HEK293T (cell line): Measurements from ENCODE around the gene RPLP2.

Experiments used
- CTCF ChIA-PET: fragments of 350-600 bp; formaldehyde crosslinking; extraction: SDS; loops from one replicate; lab custom pipeline; 2021; ENCODE audit warnings: antibody characterized with exemption, inconsistent platforms; lab: Yijun Ruan, JAX
- POLR2A ChIA-PET: fragments of 350-600 bp; formaldehyde crosslinking; extraction: SDS; loops from one replicate; lab custom pipeline; 2020; ENCODE audit warnings: antibody characterized with exemption, inconsistent platforms; lab: Yijun Ruan, JAX
- DNase-seq: peaks from one replicate; pipeline ENCODE4 v3.0.0; 2012; ENCODE audit warnings: mixed read lengths; ENCODE audit errors: extremely low spot score
- ARNT ChIP-seq: fragments of 450-650 bp; IDR thresholded peaks from 2 replicates; pipeline ENCODE4 v1.6.1; 2017; ENCODE audit warnings: mild to moderate bottlenecking
- BHLHE40 ChIP-seq: fragments of 450-650 bp; IDR thresholded peaks from 2 replicates; pipeline ENCODE4 v1.6.1; 2016; ENCODE audit warnings: mild to moderate bottlenecking, moderate library complexity, borderline replicate concordance
- CTBP1 ChIP-seq: fragments of 450-650 bp; IDR thresholded peaks from 2 replicates; pipeline ENCODE4 v1.6.1; 2016; ENCODE audit warnings: borderline replicate concordance
- ELF4 ChIP-seq: fragments of 450-650 bp; IDR thresholded peaks from 2 replicates; pipeline ENCODE4 v1.6.1; 2017; ENCODE audit warnings: antibody characterized with exemption
- FOXA1 ChIP-seq: fragments of 450-650 bp; IDR thresholded peaks from 2 replicates; pipeline ENCODE4 v1.6.1; 2016; ENCODE audit warnings: mild to moderate bottlenecking
- FOXK2 ChIP-seq: fragments of 450-650 bp; IDR thresholded peaks from 2 replicates; pipeline ENCODE4 v1.6.1; 2016; ENCODE audit warnings: mild to moderate bottlenecking
- FOXM1 ChIP-seq: fragments of 450-650 bp; IDR thresholded peaks from 2 replicates; pipeline ENCODE4 v1.6.1; 2017; ENCODE audit warnings: mild to moderate bottlenecking, borderline replicate concordance
- HDGF ChIP-seq: fragments of 450-650 bp; IDR thresholded peaks from 2 replicates; pipeline ENCODE4 v1.6.1; 2017; ENCODE audit warnings: antibody characterized with exemption, borderline replicate concordance
- L3MBTL2 ChIP-seq: fragments of 450-650 bp; conservative IDR thresholded peaks from 2 replicates; pipeline ENCODE4 v1.6.1; 2016; ENCODE audit warnings: mild to moderate bottlenecking
- LEF1 ChIP-seq: fragments of 450-650 bp; IDR thresholded peaks from 2 replicates; pipeline ENCODE4 v1.6.1; 2017; ENCODE audit warnings: mild to moderate bottlenecking, borderline replicate concordance
- NFRKB ChIP-seq: fragments of 450-650 bp; IDR thresholded peaks from 2 replicates; pipeline ENCODE4 v1.6.1; 2016; ENCODE audit warnings: mild to moderate bottlenecking, moderate library complexity
- SP1 ChIP-seq: fragments of 450-650 bp; IDR thresholded peaks from 2 replicates; pipeline ENCODE4 v1.6.1; 2017
- SUZ12 ChIP-seq: fragments of 450-650 bp; IDR thresholded peaks from 2 replicates; pipeline ENCODE4 v1.6.1; 2016; ENCODE audit warnings: mild to moderate bottlenecking
- TARDBP ChIP-seq: fragments of 450-650 bp; IDR thresholded peaks from 2 replicates; pipeline ENCODE4 v1.6.1; 2016
- ZNF384 ChIP-seq: fragments of 450-650 bp; IDR thresholded peaks from 2 replicates; pipeline ENCODE4 v1.6.1; 2016
- TF ChIP-seq, protein P1 (sequence below): fragments of 450-650 bp; IDR thresholded peaks from 2 replicates; pipeline ENCODE4 v1.6.1; 2016

The RPLP2 gene

DNA sequence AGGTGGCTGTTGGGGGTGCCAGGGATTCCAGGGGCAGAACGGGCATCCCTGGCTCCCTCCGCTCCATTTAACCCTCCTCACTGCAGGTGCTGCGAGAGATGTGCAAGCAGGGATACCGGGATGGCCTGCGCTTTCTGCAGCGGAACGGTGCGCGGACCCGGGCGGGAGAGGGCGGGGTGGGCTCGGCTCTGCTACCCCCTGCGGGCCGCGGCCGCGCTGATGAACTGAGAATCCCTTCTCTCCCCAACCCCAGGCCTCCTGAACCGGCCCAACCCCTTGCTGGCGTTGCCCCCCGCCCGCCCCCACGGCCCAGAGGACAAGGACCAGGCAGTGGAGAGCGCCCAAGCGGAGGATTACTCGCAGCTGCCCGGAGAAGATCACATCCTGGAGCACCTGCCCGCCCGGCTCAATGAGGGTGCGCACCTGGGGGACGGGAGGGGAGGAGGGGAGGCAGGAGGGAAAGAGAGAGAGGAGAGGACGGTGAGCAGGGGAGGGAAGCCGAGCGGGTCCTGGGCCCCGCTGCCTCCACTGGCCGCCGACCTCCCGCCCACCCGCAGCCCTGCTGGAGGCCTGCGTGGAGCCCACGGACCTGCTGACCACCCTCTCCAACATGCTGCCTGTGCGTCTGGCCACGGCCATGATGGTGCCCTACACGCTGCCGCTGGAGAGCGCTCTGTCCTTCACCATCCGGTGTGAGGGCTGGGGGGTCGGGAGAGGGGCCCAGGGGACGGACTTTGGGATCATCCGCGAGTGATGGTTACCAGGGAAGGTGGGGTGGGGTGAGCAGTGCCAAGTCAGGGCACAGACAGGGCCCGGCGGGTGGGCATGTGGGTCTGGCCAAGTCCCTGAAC is 13.9 kb downstream of the RPLP2 start:
- TF ChIP-seq, protein P1, sequence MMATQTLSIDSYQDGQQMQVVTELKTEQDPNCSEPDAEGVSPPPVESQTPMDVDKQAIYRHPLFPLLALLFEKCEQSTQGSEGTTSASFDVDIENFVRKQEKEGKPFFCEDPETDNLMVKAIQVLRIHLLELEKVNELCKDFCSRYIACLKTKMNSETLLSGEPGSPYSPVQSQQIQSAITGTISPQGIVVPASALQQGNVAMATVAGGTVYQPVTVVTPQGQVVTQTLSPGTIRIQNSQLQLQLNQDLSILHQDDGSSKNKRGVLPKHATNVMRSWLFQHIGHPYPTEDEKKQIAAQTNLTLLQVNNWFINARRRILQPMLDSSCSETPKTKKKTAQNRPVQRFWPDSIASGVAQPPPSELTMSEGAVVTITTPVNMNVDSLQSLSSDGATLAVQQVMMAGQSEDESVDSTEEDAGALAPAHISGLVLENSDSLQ: no peak
- TF ChIP-seq CTBP1 (no peak), ARNT (no peak), HDGF (no peak), SP1 (no peak), NFRKB (no peak), ZNF384 (no peak), FOXA1 (no peak), SUZ12 (no peak), FOXK2 (no peak), FOXM1 (no peak), LEF1 (no peak), ELF4 (no peak), TARDBP (no peak), L3MBTL2 (no peak), BHLHE40 (no peak)
- ChIA-PET POLR2A (interaction anchor here (1.8 kb wide), 1 partner anchor 10 kb away, joined by 4 read pairs; no protein-coding TSS in a partner anchor), CTCF (no interaction called here)
- no peak for DNase-seq

DNA sequence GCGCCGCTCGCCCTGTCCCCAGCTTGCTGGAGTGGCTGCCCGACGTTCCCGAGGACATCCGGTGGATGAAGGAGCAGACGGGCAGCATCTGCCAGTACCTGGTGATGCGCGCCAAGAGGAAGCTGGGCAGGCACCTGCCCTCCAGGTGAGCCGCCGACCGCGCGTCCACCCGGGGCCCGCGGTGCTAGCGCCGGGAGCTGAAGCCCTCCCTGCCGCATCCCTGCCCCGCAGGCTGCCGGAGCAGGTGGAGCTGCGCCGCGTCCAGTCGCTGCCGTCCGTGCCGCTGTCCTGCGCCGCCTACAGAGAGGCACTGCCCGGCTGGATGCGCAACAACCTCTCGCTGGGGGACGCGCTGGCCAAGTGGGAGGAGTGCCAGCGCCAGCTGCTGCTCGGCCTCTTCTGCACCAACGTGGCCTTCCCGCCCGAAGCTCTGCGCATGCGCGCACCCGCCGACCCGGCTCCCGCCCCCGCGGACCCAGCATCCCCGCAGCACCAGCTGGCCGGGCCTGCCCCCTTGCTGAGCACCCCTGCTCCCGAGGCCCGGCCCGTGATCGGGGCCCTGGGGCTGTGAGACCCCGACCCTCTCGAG is 14.6 kb downstream of the RPLP2 start:
- no peak for TF ChIP-seq SUZ12
- no peak for TF ChIP-seq CTBP1
- TF ChIP-seq ZNF384: no peak
- no peak for TF ChIP-seq LEF1
- TF ChIP-seq ELF4: no peak
- no peak for TF ChIP-seq L3MBTL2
- TF ChIP-seq ARNT: no peak
- no peak for TF ChIP-seq TARDBP
- TF ChIP-seq FOXA1: no peak
- TF ChIP-seq FOXM1: no peak
- DNase-seq: no peak
- ChIA-PET POLR2A (interaction anchor here (1.8 kb wide), 1 partner anchor 10 kb away, joined by 4 read pairs; no protein-coding TSS in a partner anchor), CTCF (no interaction called here)

DNA sequence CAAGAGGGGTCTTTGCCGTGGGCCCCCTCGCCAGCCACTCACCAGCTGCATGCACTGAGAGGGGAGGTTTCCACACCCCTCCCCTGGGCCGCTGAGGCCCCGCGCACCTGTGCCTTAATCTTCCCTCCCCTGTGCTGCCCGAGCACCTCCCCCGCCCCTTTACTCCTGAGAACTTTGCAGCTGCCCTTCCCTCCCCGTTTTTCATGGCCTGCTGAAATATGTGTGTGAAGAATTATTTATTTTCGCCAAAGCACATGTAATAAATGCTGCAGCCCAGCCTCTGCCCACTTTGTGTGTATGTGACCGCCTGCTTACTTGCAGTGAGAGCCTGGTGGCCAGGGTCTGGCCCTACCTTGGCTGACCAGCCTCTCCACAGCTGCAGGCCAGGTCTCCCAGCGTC is 15.2 kb downstream of the RPLP2 start:
- POLR2A ChIA-PET: interaction anchor here (1.8 kb wide), 1 partner anchor 9 kb away, joined by 4 read pairs; no protein-coding TSS in a partner anchor
- TF ChIP-seq HDGF: no peak
- TF ChIP-seq SUZ12: no peak
- TF ChIP-seq SP1: no peak
- no peak for TF ChIP-seq FOXK2
- no peak for TF ChIP-seq NFRKB
- TF ChIP-seq FOXA1: no peak
- no peak for TF ChIP-seq BHLHE40
- no peak for TF ChIP-seq FOXM1
- no peak for TF ChIP-seq ELF4
- TF ChIP-seq CTBP1: no peak
- TF ChIP-seq L3MBTL2: no peak
- TF ChIP-seq ZNF384: no peak
- no peak for TF ChIP-seq TARDBP
- TF ChIP-seq ARNT: no peak
- TF ChIP-seq, protein P1: no peak
- TF ChIP-seq LEF1: no peak
- DNase-seq: no peak
- CTCF ChIA-PET: no interaction called here

DNA sequence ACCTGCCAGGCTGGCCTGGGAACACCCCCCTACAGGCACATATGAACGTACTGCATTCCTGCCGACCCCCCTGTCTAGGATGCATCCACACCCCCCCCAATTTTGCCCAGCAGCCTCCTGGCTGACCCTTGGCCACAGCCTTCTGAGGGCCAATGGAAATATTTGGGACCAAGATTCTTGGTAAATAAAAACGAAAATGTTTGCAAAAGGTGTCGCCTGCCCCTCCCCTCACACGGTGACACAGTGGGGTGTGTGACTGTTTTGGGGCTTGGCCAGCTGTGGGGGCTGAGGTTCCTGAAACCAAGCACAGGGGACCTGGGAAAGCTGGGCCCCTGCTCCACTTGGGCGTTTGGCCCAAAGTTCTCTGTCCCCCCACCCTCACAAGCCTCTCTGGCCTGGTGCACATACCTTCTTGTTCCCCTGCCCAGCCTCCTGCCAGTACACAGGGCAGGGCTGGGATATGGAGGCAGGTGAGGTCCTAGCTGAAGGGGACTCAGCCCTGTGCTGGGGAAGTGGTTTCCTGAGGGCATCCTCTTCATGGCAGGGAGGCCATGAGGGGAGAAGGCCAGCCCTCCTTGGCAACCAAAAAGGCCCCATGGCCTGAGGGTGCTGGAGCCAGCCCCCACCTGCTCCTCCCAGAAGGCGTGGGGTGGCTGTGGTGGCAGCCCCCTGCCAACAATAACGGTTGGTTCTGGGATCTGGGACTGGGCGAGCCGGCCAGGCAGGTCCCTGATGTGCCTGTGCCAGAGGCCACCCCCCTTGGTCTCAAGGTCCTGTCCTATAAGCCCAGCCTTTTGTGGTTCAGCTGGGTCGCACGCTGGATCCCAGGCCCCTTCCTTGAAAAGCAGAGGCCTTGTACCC is 15.8 kb downstream of the RPLP2 start:
- ChIA-PET CTCF (no interaction called here), POLR2A (interaction anchor here (0.9 to 1.8 kb wide), 2 partner anchors 9 to 16 kb away, joined by 3 to 4 read pairs; no protein-coding TSS in a partner anchor)
- no peak for DNase-seq
- TF ChIP-seq FOXA1 (no peak), FOXK2 (no peak), CTBP1 (no peak), NFRKB (no peak), ARNT (no peak), BHLHE40 (no peak), L3MBTL2 (no peak), SUZ12 (no peak)
- TF ChIP-seq, protein P1: no peak

DNA sequence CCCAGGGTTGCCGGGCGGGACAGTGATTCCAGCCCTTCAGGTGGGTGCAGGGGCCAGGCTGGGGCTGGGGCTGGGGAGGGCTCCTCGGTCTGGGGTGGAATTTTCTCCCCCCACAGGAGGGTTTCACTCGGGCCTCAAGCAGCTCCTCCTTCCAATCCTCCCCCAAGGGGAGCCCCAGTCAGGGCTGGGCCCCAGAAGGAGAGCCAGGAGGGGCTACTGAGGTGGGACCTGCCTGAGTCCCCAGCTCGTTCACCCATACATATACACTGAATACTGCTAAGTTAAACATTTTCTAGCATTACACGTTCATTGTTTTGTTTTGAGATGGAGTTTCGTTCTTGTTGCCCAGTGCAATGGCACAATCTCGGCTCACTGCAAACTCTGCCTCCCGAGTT is 16.5 kb downstream of the RPLP2 start:
- no peak for DNase-seq
- CTCF ChIA-PET: no interaction called here
- TF ChIP-seq SUZ12: no peak
- no peak for TF ChIP-seq FOXK2
- no peak for TF ChIP-seq ELF4
- TF ChIP-seq LEF1: no peak
- TF ChIP-seq ARNT: no peak
- TF ChIP-seq L3MBTL2: no peak
- TF ChIP-seq NFRKB: no peak
- POLR2A ChIA-PET: interaction anchor here (0.9 kb wide), 1 partner anchor 17 kb away, joined by 3 read pairs; no protein-coding TSS in a partner anchor
